ENCODE data around the gene HGD.

Gene HGD

GRCh38 chr3:120688121-120688520, 6.1 kb upstream of the HGD start:
- no peak overlapping the region for H3K4me3 ChIP-seq (ENCODE audit: low read depth, low read length)
- TF ChIP-seq, protein P1, sequence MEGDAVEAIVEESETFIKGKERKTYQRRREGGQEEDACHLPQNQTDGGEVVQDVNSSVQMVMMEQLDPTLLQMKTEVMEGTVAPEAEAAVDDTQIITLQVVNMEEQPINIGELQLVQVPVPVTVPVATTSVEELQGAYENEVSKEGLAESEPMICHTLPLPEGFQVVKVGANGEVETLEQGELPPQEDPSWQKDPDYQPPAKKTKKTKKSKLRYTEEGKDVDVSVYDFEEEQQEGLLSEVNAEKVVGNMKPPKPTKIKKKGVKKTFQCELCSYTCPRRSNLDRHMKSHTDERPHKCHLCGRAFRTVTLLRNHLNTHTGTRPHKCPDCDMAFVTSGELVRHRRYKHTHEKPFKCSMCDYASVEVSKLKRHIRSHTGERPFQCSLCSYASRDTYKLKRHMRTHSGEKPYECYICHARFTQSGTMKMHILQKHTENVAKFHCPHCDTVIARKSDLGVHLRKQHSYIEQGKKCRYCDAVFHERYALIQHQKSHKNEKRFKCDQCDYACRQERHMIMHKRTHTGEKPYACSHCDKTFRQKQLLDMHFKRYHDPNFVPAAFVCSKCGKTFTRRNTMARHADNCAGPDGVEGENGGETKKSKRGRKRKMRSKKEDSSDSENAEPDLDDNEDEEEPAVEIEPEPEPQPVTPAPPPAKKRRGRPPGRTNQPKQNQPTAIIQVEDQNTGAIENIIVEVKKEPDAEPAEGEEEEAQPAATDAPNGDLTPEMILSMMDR (IDR thresholded peaks at IDR 0.05; ENCODE audit: low read depth, low read length, missing control alignments): no peak
- in situ Hi-C loops (cut with HindIII; ENCODE audit: low sequenced_read_pairs): no loop called here
- DNase-seq (ENCODE audit: low read depth): no peak

DNA sequence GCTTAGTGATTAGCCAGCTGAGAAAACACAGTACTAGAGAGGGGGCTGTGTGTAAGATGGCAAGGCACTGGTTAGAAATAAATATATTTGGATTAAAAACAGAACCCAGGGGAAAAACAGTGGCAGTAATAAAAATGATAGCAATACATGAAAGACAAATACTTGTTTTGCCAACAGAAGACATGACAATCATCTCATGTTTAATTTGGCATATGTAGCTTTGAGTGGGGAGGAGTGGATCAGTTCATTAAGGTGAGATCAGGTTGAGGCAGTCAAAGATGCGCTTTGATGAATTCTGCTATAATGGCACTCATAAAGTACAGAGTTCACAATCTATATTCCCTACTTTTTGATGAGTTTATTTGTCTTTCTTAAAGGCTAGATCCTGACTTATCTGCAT, 3.4 kb upstream of the HGD start:
- in situ Hi-C loops (cut with HindIII; ENCODE audit: low sequenced_read_pairs): no loop called here
- no peak overlapping the region for H3K4me3 ChIP-seq (ENCODE audit: low read depth, low read length)
- TF ChIP-seq, protein P1 (IDR thresholded peaks at IDR 0.05; ENCODE audit: low read depth, low read length, missing control alignments): no peak
- no peak for DNase-seq (ENCODE audit: low read depth)

DNA sequence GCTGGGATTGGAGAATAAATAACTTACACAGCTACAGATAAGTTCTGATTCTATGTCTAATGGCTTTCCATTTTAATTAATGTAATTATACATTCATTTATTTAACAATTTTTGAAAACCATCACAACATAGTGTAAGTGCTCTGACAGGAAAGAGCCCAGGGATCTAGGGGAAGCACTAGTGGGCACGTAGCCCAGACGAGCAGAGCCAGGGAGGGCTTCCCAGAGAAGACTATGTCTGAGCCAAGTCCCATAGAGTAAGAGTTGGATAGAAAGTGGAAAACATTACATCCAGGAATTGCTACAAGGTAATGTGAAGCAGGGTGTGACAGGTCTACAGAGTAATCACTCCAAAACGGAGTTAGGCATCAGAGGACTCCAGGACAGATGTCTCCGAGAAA, 2.9 kb upstream of the HGD start:
- TF ChIP-seq, protein P1 (IDR thresholded peaks at IDR 0.05; ENCODE audit: low read depth, low read length, missing control alignments): no peak
- H3K4me3 ChIP-seq (ENCODE audit: low read depth, low read length): no peak overlapping the region
- in situ Hi-C loops (cut with HindIII; ENCODE audit: low sequenced_read_pairs): no loop called here
- DNase-seq (ENCODE audit: low read depth): no peak

DNA sequence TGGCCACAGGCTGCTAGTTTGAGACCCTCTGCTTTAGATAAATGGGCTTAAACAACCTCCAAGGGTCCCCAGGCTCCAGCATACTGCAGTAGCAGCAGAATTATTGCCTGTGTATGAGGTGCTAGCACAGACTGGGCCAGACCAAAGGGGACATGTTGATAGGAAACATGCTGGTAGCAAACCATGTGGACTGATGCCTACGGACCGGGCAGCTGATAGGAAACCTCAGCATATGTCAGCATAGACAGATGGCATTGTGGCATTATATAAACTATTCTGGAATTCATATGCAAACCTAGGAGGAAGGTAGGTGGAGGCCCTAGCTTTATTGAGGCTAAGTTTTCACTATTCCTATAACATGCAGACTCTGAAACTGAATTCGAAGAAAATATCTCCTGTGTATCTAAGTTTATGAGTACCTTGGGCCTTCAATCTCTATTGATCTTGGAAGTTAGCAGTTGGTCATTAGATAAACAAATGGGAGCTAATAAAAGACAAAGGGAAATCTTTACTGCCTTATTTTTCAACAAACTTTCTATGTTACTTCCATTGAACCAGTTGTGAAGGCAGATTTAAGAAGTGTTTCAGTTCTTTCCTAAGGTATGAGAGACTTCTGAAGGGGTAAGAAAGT, 1.7 kb upstream of the HGD start:
- no peak overlapping the region for H3K4me3 ChIP-seq (ENCODE audit: low read depth, low read length)
- in situ Hi-C loops (cut with HindIII; ENCODE audit: low sequenced_read_pairs): no loop called here
- no peak for DNase-seq (ENCODE audit: low read depth)
- TF ChIP-seq, protein P1 (IDR thresholded peaks at IDR 0.05; ENCODE audit: low read depth, low read length, missing control alignments): no peak

- no peak overlapping the region for H3K4me3 ChIP-seq (ENCODE audit: low read depth, low read length)
- TF ChIP-seq, protein P1 (IDR thresholded peaks at IDR 0.05; ENCODE audit: low read depth, low read length, missing control alignments): no peak
- in situ Hi-C loops (cut with HindIII; ENCODE audit: low sequenced_read_pairs): no loop called here
- DNase-seq (ENCODE audit: low read depth): no peak
These were observed 1.2 kb upstream of the HGD start for GRCh38 chr3:120683213-120683612.

GRCh38 chr3:120681506-120682038, 467 bp downstream of the HGD start:
- DNase-seq (ENCODE audit: low read depth): no peak
- in situ Hi-C loops (cut with HindIII; ENCODE audit: low sequenced_read_pairs): no loop called here
- TF ChIP-seq, protein P1 (IDR thresholded peaks at IDR 0.05; ENCODE audit: low read depth, low read length, missing control alignments): no peak
- no peak overlapping the region for H3K4me3 ChIP-seq (ENCODE audit: low read depth, low read length)
